Activated T-cell treated with anti-CD3 and anti-CD28 coated beads for 48 hours (primary cell): Measurements from ENCODE around the gene FKTN.

Source experiments
- DNase-seq: peaks from one replicate; pipeline ENCODE4 v3.0.0-alpha.2; 2020; ENCODE audit warnings: low read depth

FKTN gene

DNA sequence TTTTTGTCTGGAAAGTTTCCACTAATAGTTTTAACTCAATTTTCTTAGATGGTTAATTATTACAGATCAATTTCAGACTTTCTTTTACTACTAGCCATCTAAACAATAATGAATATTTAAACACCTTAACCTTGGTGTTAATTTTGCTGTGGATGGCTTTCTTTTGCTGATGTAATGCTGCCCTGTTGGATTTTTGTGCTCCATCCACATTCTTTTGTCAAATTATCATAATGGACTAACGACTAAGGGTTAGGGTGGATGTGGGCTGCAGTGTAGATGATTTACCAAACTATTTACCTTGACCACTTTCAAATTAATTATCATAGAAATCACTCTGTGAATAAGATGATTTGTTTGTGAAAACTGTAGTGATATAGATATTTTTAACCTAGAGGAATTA lies 120.8 kb downstream of the FKTN start:
- DNase-seq, result no peak

DNA sequence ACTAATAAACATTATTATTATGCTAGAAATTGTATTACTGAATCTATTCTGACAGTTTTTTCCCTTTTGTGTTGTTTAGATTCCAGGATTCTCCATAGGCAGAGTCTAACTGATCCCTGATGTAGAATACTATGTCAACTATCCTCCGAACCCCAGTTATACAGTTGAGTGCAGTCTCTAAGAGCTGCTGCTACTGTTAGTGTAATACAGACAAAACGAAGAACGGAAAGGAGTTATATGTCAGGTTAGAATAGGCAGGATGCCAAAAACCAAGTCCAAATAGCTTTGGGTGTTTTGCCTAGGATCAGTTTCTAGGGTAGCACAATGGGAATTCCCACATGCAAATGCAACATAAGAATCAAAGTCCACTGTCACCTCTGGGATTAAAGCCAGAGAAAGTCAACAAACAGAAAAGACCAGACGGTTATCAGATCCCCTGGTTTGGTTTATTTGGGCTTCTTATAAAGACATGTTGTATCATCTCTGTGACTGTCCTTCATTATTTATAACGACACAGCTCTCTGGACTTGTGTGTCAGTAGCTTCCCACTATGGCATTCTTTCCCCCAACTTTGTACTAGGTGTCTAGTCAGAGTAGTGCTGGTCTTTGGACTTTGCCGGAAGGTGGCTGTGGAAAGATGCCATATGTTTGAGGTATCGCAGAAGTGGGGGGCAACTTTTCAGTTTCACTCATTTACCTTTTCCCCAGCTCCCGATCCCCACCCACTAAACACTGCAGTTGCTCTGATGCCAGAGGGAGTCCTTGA lies 121.5 kb downstream of the FKTN start:
- no peak for DNase-seq

DNA sequence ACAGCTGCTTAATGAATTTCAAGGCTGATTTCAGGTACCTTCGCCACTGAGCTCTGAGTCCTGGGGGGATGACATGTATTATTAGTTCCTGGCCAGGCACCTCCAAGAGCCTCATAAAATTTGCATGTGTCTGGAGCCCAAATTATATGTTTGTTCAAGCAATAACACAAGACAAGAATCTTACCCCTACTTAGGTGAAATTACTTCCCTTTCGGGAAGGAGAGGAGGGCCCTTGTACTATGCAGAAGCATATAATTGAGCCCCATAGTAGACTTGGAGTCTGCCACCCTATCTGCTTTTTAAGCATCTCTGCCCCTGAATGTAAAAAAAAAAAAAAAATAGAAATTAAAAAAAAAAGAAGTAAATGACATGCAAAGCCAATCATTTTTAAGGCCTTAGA lies 123.4 kb downstream of the FKTN start:
- no peak for DNase-seq

DNA sequence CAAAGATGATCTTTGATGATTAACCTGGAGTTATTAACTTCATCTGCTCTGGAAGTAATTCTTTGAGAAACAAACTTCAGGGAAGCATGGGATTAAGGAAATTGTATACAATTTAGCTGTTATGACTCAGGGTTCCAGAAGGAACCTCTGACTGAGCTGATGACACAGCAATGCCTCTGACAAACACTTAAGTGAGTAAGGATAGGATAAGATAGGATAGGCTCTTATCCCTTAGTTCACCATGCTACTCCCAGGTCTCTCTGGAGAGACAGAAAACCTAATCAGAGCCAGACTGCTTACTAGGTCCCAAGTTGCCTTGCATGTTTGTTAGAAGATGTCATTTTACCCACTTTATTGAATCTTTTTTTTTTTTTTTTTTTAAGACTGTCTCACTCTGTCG lies 123.8 kb downstream of the FKTN start:
- no peak for DNase-seq

DNA sequence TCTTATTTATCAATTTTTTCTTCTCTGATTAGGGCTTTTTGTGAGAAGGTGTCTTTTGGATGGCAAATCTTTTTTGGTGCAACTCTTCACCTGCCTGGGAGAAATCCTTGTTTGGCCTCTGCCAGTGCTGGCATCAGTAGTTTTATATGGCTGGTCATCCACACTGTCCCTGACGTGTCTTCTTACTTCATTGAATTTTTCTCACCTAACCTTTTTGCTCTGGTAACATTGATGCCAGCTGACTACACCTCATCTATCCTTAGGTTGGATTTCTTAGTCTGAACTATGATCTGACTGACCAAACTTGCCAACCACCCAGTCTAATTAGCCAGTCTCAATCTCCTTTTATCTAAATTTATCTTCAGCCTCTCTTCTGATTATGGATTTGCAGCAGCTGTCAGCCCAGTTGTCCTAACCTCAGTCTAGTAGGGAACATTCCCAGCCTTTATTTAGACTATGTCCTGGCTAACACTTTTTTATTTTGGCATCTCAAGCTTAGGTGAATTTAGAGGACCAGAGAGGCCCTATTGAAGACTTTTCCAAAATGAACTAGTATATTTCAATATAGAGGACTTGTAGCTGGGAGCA lies 125.9 kb downstream of the FKTN start:
- no peak for DNase-seq

DNA sequence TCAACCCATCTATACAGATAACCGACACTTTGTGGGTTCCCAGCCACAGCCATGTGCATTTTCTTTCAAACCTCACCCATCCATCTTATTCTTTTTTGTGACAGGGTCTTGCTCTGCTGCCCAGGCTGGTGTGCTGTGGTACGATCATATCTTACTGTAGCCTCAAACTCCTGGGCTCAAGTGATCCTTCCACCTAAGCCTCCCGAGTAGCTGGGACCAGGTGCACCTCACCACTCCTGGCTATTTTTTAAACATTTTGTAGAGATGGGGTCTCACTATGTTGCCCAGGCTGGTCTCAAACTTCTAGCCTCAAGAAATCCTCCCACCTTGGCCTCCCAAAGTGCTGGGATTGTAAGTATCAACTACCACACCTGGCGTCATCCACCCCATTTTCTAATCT lies 129.0 kb downstream of the FKTN start:
- no peak for DNase-seq
